Endodermal cell (in vitro differentiated cells): ENCODE results near the gene FBXO5. TPM values are rescaled to one million over a fixed set of nuclear protein-coding genes. Genes with fewer than 3 reads are reported as not detected.

ENCODE experiments used
- DNase-seq: peaks from one replicate; pipeline ENCODE4 v3.0.0-alpha.2; 2017
- H3K27ac ChIP-seq: 2 replicates; pipeline ENCODE4 v1.5.1; 2013; ENCODE audit warnings: mild to moderate bottlenecking, low read depth, low read length, moderate library complexity
- H3K27me3 ChIP-seq: 2 replicates; pipeline ENCODE4 v1.6.1; 2013; ENCODE audit warnings: mild to moderate bottlenecking, low read length, moderate library complexity; ENCODE audit not compliant: insufficient read depth, control insufficient read depth, poor library complexity, severe bottlenecking
- H3K36me3 ChIP-seq: 2 replicates; pipeline ENCODE4 v1.7.0; 2013; ENCODE audit warnings: mild to moderate bottlenecking, low read length, moderate library complexity; ENCODE audit not compliant: control insufficient read depth, insufficient read depth
- H3K4me1 ChIP-seq: one replicate; pipeline ENCODE4 v1.7.0; 2013; ENCODE audit warnings: low read length; ENCODE audit not compliant: control insufficient read depth, insufficient read depth
- H3K4me3 ChIP-seq: 2 replicates; pipeline ENCODE4 v1.5.1; 2013; ENCODE audit warnings: mild to moderate bottlenecking, low read length, moderate library complexity
- H3K9ac ChIP-seq: 2 replicates; pipeline ENCODE4 v1.6.1; 2013; ENCODE audit warnings: mild to moderate bottlenecking, low read length, moderate library complexity; ENCODE audit not compliant: poor library complexity, severe bottlenecking; ENCODE audit errors: extremely low read depth
- H3K9me3 ChIP-seq: 2 replicates; pipeline ENCODE4 v1.6.1; 2013; ENCODE audit warnings: mild to moderate bottlenecking, low read length, moderate library complexity; ENCODE audit not compliant: control insufficient read depth
- H3K27ac Mint-ChIP-seq: 2 replicates; pipeline ENCODE4 v1.8.0; 2020; ENCODE audit warnings: mixed read lengths
- H3K27me3 Mint-ChIP-seq: 2 replicates; pipeline ENCODE4 v1.8.0; 2021; ENCODE audit warnings: mild to moderate bottlenecking, mixed read lengths; ENCODE audit not compliant: insufficient read depth
- H3K36me3 Mint-ChIP-seq: 2 replicates; pipeline ENCODE4 v1.8.0; 2020; ENCODE audit warnings: low read depth, mixed read lengths
- H3K4me1 Mint-ChIP-seq: 2 replicates; pipeline ENCODE4 v1.8.0; 2020; ENCODE audit warnings: mixed read lengths
- H3K4me3 Mint-ChIP-seq: 2 replicates; pipeline ENCODE4 v1.8.0; 2020; ENCODE audit warnings: mild to moderate bottlenecking, moderate library complexity, mixed read lengths
- H3K9me3 Mint-ChIP-seq: 2 replicates; pipeline ENCODE4 v1.8.0; 2020; ENCODE audit warnings: mild to moderate bottlenecking, mixed read lengths
- WGBS, 2 experiments: methylation state at CpG; one replicate each; pipeline versions ENCODE4 v1.1.5 to v1.1.7; 2013; ENCODE audit warnings: missing lambda C conversion rate in 2 of 2, mixed read lengths in 1 of 2; ENCODE audit not compliant: insufficient coverage in 1 of 2, insufficient read length in 1 of 2; 5-methylcytosine and 5-hydroxymethylcytosine counted together
- total RNA-seq, 2 donors: library from RNA; stranded (reverse); fragmentation: NEBNext Ultra II Directional in 1 of 2; extraction: Animal tissue kit (Norgen Biotek cat#: 25700) in 1 of 2; gene quantifications; 2 replicates in 1 of 2; 3 replicates in 1 of 2; pipeline ENCODE4 v1.2.1, GENCODE V29; 2021
- TF ChIP-seq, protein P1 (sequence below): fragments of 200-600 bp; sonication (generic); conservative IDR thresholded peaks from 2 replicates; pipeline ENCODE4 v1.5.0; 2021; ENCODE audit warnings: antibody characterized with exemption, mild to moderate bottlenecking

FBXO5 gene
- total RNA-seq, 2 donors from 2014 or later: 39.8 to 71.6 TPM

DNA sequence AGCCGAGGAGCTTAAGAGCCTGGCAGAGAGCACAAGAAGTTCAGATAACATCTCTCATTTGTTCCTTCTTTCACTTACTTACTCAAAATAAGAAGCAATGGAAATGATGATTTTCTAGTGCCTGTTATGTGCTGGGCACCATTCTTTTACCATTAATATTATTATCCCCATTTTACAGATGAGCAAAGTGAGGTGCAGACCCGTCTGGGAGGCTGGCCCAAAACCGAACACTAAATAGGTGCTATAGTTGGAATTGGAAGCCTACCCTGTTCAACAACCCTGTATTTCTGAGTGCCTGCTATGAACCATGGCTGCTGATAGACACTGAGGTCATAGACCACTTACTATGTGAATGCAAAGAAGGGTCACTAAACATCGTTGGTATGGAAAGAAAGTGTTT is 44.6 kb upstream of the FBXO5 start:
- WGBS, 2 experiments: 83 to 100% methylated on average over 3 to 4 of the region's 4 CpGs
- Histone ChIP-seq H3K36me3 (no peaks in the 10 kb centered on the region), H3K27me3 (no peaks in the 10 kb centered on the region), H3K9me3 (no peaks in the 10 kb centered on the region), H3K4me1 (no peaks in the 10 kb centered on the region), H3K27ac (no peak overlapping the region), H3K4me3 (no peak overlapping the region), H3K9ac (no peak overlapping the region)
- H3K36me3 Mint-ChIP-seq: no peaks in the 10 kb centered on the region
- TF ChIP-seq, protein P1, sequence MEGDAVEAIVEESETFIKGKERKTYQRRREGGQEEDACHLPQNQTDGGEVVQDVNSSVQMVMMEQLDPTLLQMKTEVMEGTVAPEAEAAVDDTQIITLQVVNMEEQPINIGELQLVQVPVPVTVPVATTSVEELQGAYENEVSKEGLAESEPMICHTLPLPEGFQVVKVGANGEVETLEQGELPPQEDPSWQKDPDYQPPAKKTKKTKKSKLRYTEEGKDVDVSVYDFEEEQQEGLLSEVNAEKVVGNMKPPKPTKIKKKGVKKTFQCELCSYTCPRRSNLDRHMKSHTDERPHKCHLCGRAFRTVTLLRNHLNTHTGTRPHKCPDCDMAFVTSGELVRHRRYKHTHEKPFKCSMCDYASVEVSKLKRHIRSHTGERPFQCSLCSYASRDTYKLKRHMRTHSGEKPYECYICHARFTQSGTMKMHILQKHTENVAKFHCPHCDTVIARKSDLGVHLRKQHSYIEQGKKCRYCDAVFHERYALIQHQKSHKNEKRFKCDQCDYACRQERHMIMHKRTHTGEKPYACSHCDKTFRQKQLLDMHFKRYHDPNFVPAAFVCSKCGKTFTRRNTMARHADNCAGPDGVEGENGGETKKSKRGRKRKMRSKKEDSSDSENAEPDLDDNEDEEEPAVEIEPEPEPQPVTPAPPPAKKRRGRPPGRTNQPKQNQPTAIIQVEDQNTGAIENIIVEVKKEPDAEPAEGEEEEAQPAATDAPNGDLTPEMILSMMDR: no peak
- no peaks in the 10 kb centered on the region for H3K9me3 Mint-ChIP-seq
- no peak overlapping the region for H3K4me3 Mint-ChIP-seq
- no peak for DNase-seq
- H3K27me3 Mint-ChIP-seq: no peaks in the 10 kb centered on the region
- H3K27ac Mint-ChIP-seq: no peak overlapping the region
- peaks cover 14% of the 10 kb centered on the region for H3K4me1 Mint-ChIP-seq

DNA sequence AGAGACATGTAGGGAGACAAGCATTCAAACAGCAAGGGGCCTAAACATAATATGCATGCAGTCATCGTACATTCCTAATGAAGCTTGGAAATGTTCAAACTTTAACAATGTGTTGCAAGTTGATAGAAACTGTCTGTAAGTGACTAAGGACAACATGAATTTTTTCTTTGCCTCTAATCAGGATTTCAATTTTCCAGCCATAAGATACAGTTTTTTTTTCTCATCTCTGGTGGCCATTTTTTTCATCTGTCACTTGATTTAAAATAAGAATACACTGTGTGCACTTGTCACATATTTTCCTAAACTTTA is 41.8 kb upstream of the FBXO5 start:
- peaks cover 1% of the 10 kb centered on the region for H3K9me3 ChIP-seq
- H3K9ac ChIP-seq: no peak overlapping the region
- no peaks in the 10 kb centered on the region for H3K4me1 ChIP-seq
- Mint-ChIP-seq H3K9me3 (no peaks in the 10 kb centered on the region), H3K36me3 (no peaks in the 10 kb centered on the region), H3K4me3 (no peak overlapping the region), H3K4me1 (no peaks in the 10 kb centered on the region), H3K27me3 (no peaks in the 10 kb centered on the region), H3K27ac (no peak overlapping the region)
- no peaks in the 10 kb centered on the region for H3K36me3 ChIP-seq
- no peak for DNase-seq
- no peak overlapping the region for H3K4me3 ChIP-seq
- 30 to 59% methylated on average over 1 of the region's 1 CpG for WGBS, 2 experiments
- no peak overlapping the region for H3K27ac ChIP-seq
- H3K27me3 ChIP-seq: no peaks in the 10 kb centered on the region
- TF ChIP-seq, protein P1: peak; percentile 36

DNA sequence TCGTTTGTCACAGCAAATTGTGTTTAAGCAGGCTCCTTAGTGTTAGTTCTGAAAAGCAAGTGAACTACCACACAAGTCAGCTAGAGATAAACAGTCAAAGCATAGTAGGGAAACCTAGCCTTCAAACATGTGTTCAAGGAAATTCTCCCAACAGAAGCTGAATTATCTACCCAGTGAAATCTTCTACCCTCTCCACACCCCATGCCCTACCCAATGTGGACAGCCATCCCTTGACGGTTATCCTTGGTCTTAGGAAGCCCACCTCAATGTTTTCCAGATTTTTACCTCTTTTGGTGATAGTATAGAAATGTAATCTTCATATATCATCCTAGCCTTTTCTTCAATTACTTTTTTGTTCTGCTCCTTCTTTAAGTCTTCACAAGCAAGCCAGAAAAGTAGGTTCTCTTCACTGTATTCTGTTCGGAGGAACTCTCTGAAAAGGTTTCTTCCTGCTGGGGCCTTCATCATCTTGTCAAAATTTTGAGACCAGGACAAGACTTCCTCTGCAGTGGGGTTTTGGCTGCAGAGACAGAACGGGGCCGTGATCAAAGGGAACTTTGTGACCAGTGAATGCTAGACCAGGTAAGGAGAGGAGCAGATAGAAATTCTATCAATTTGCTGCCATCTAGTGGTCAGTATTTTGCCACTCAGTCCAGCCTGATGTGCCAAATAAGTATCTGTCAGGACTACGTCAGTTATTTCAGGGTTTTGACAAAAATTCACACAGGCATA is 41.3 kb upstream of the FBXO5 start:
- WGBS, 2 experiments: 65 to 70% methylated on average over 5 to 6 of the region's 6 CpGs
- Histone ChIP-seq H3K27ac (no peak overlapping the region), H3K9ac (no peak overlapping the region), H3K27me3 (no peaks in the 10 kb centered on the region), H3K9me3 (peaks cover 6% of the 10 kb centered on the region), H3K36me3 (no peaks in the 10 kb centered on the region), H3K4me3 (no peak overlapping the region), H3K4me1 (no peaks in the 10 kb centered on the region)
- DNase-seq: peak; percentile 80
- TF ChIP-seq, protein P1: peak; percentile 87
- Mint-ChIP-seq H3K27ac (no peak overlapping the region), H3K27me3 (no peaks in the 10 kb centered on the region), H3K4me3 (no peak overlapping the region), H3K4me1 (no peaks in the 10 kb centered on the region), H3K9me3 (peaks cover 5% of the 10 kb centered on the region), H3K36me3 (no peaks in the 10 kb centered on the region)
